Sigmoid colon (tissue), 4 donors: ENCODE data around the gene EMID1.

Source experiments
- EP300 ChIP-seq, 4 donors: sonication (generic); formaldehyde crosslinking; IDR thresholded peaks; one replicate each; pipeline ENCODE4 v1.6.1; 2017; ENCODE audit warnings: antibody characterized with exemption in 4 of 4
- POLR2AphosphoS5 ChIP-seq, 4 donors: sonication (generic); formaldehyde crosslinking; IDR thresholded peaks; one replicate each; pipeline ENCODE4 v1.6.1; 2017; ENCODE audit warnings: antibody characterized with exemption in 4 of 4
- TF ChIP-seq, protein P1 (sequence below), 4 experiments: fragments of 450-650 bp in 3 of 4; fragments of 200-600 bp in 1 of 4; IDR thresholded peaks; one replicate each; pipeline ENCODE4 v1.5.1; 2016 to 2019; ENCODE audit warnings: antibody characterized with exemption in 4 of 4, mild to moderate bottlenecking in 3 of 4, moderate library complexity in 2 of 4

DNA sequence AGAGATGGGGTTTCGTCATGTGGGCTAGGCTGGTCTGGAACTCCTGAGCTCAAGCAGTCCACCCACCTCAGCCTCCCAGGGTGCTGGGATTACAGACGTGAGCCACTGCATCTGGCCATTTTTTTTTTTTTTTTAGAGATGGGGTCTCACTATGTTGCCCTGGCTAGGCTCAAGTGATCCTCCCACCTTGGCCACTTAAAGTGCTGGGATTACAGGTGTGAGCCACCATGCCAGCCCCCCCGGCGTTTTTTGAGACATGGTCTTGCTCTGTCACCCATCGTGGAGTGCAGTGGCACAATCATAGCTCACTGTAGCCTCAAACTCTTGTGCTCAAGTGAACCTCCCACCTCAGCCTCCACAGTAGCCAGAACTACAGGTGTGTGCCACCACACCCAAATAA lies 45.6 kb downstream of the EMID1 start:
- TF ChIP-seq, protein P1, sequence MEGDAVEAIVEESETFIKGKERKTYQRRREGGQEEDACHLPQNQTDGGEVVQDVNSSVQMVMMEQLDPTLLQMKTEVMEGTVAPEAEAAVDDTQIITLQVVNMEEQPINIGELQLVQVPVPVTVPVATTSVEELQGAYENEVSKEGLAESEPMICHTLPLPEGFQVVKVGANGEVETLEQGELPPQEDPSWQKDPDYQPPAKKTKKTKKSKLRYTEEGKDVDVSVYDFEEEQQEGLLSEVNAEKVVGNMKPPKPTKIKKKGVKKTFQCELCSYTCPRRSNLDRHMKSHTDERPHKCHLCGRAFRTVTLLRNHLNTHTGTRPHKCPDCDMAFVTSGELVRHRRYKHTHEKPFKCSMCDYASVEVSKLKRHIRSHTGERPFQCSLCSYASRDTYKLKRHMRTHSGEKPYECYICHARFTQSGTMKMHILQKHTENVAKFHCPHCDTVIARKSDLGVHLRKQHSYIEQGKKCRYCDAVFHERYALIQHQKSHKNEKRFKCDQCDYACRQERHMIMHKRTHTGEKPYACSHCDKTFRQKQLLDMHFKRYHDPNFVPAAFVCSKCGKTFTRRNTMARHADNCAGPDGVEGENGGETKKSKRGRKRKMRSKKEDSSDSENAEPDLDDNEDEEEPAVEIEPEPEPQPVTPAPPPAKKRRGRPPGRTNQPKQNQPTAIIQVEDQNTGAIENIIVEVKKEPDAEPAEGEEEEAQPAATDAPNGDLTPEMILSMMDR (IDR thresholded peaks at IDR 0.05), result no peak
- TF ChIP-seq POLR2AphosphoS5 (IDR thresholded peaks at IDR 0.05) (no peak), EP300 (IDR thresholded peaks at IDR 0.05) (no peak)
